Measurements from ENCODE around the gene RAB33B.
"Not testable (repeated sequence)": the region's sequence is repeated elsewhere in the genome, so short reads cannot be mapped to it uniquely, and the experiment has no call there.

RAB33B gene

GRCh38 chr4:139454111-139455045 is at the start of gene RAB33B:
TSS of gene RAB33B (plus strand) at chr4:139454121. CDS start at chr4:139454196, 75 bp downstream.
- no peak for DNase-seq (ENCODE audit: low spot score)

GRCh38 chr4:139410312-139410711 is 43.6 kb upstream of the RAB33B start:
- no peak for FAIRE-seq
- no peak for DNase-seq (ENCODE audit: low spot score)

More at GRCh38 chr4:139454111-139455045, at the start of gene RAB33B:
- FAIRE-seq = no peak

- not testable (repeated sequence) for FAIRE-seq
These were observed 39.2 kb upstream of the RAB33B start for GRCh38 chr4:139414671-139415210.

GRCh38 chr4:139416073-139416673 is 37.7 kb upstream of the RAB33B start:
- FAIRE-seq (peak; percentile 67), DNase-seq (ENCODE audit: low spot score) (peak; percentile 25)

More at GRCh38 chr4:139414671-139415210, 39.2 kb upstream of the RAB33B start:
- DNase-seq (ENCODE audit: low spot score) = not testable (repeated sequence)

- FAIRE-seq = no peak
- no peak for DNase-seq (ENCODE audit: low spot score)
These were observed 34.5 kb upstream of the RAB33B start for GRCh38 chr4:139419388-139419914.

- FAIRE-seq (no peak), DNase-seq (ENCODE audit: low spot score) (no peak)
These were observed 33.3 kb upstream of the RAB33B start for GRCh38 chr4:139420652-139421051.

- DNase-seq (ENCODE audit: low spot score) (no peak), FAIRE-seq (no peak)
These were observed 17.8 kb upstream of the RAB33B start for GRCh38 chr4:139436122-139436521.

- no peak for FAIRE-seq
- no peak for DNase-seq (ENCODE audit: low spot score)
These were observed 15.8 kb upstream of the RAB33B start for GRCh38 chr4:139438141-139438540.

GRCh38 chr4:139441029-139441428 is 12.9 kb upstream of the RAB33B start:
- FAIRE-seq (no peak), DNase-seq (ENCODE audit: low spot score) (no peak)

GRCh38 chr4:139443661-139444060 is 10.3 kb upstream of the RAB33B start:
- no peak for FAIRE-seq

GRCh38 chr4:139444881-139445280 is 9.0 kb upstream of the RAB33B start:
- DNase-seq (ENCODE audit: low spot score); FAIRE-seq: not testable (repeated sequence)

More at GRCh38 chr4:139443661-139444060, 10.3 kb upstream of the RAB33B start:
- DNase-seq (ENCODE audit: low spot score) = no peak

- not testable (repeated sequence) for FAIRE-seq
These were observed 6.8 kb upstream of the RAB33B start for GRCh38 chr4:139447078-139447477.

GRCh38 chr4:139450586-139450985 is 3.3 kb upstream of the RAB33B start:
- FAIRE-seq (no peak), DNase-seq (ENCODE audit: low spot score) (no peak)

More at GRCh38 chr4:139447078-139447477, 6.8 kb upstream of the RAB33B start:
- DNase-seq (ENCODE audit: low spot score) = not testable (repeated sequence)

- FAIRE-seq = no peak
- DNase-seq (ENCODE audit: low spot score) = no peak
These were observed 1.9 kb upstream of the RAB33B start for GRCh38 chr4:139451997-139452396.

GRCh38 chr4:139453041-139453370 is 915 bp upstream of the RAB33B start:
- DNase-seq (ENCODE audit: low spot score) (peak; percentile 80), FAIRE-seq (peak; percentile 34)

- DNase-seq (ENCODE audit: low spot score) (peak; percentile 90), FAIRE-seq (peak; percentile 28)
These were observed 380 bp upstream of the RAB33B start for GRCh38 chr4:139453371-139454110.

- DNase-seq (ENCODE audit: low spot score) (no peak), FAIRE-seq (no peak)
These were observed 1.2 kb downstream of the RAB33B start for GRCh38 chr4:139455126-139455538.

GRCh38 chr4:139457318-139457717 is 3.4 kb downstream of the RAB33B start:
- peak; percentile 37 for FAIRE-seq
- DNase-seq (ENCODE audit: low spot score) = no peak

GRCh38 chr4:139458543-139458942 is 4.6 kb downstream of the RAB33B start:
- FAIRE-seq = no peak
- DNase-seq (ENCODE audit: low spot score) = no peak

GRCh38 chr4:139458999-139459398 is 5.1 kb downstream of the RAB33B start:
- FAIRE-seq (no peak), DNase-seq (ENCODE audit: low spot score) (no peak)

GRCh38 chr4:139460565-139460964 is 6.6 kb downstream of the RAB33B start:
- no peak for FAIRE-seq

More at GRCh38 chr4:139460565-139460964, 6.6 kb downstream of the RAB33B start:
- DNase-seq (ENCODE audit: low spot score) = no peak
